Coronary artery (tissue), 2 donors: ENCODE data around the gene LAMA4.

Experiments used
- DNase-seq: peaks from one replicate; pipeline ENCODE4 v3.0.0-alpha.2; 2017; ENCODE audit warnings: low spot score
- H3K27ac ChIP-seq, 2 donors: fragments of 200-600 bp; sonication (generic); one replicate each; pipeline ENCODE4 v1.5.1; 2016 to 2019
- H3K4me3 ChIP-seq: fragments of 200-600 bp; sonication (generic); 2 replicates; pipeline ENCODE4 v1.5.1; 2016; ENCODE audit warnings: mild to moderate bottlenecking, moderate library complexity
- TF ChIP-seq, protein P1 (sequence below): fragments of 200-600 bp; sonication (generic); IDR thresholded peaks from one replicate; pipeline ENCODE4 v1.5.1; 2019; ENCODE audit warnings: antibody characterized with exemption

LAMA4 gene

DNA sequence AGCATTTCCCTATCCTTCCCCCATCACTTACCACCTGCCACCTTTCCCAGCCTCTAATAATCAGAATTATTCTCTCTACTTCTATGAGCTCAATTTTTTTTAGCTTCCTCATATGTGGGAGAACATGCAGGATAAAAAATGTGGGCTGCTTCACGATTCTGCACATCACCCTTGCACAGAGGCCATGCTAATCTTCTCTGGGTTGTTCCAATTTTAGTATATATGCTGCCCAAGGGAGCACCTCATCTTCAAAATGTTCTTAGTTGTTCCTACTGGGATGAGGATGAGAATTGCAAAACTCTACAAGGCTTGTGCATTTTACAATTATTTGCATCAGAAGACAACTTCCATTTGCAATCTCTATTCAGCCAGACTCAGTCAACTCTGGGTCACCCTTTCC is 58.1 kb downstream of the LAMA4 start:
- Histone ChIP-seq H3K27ac (no peak overlapping the region), H3K4me3 (no peak overlapping the region)
- no peak for DNase-seq
- TF ChIP-seq, protein P1, sequence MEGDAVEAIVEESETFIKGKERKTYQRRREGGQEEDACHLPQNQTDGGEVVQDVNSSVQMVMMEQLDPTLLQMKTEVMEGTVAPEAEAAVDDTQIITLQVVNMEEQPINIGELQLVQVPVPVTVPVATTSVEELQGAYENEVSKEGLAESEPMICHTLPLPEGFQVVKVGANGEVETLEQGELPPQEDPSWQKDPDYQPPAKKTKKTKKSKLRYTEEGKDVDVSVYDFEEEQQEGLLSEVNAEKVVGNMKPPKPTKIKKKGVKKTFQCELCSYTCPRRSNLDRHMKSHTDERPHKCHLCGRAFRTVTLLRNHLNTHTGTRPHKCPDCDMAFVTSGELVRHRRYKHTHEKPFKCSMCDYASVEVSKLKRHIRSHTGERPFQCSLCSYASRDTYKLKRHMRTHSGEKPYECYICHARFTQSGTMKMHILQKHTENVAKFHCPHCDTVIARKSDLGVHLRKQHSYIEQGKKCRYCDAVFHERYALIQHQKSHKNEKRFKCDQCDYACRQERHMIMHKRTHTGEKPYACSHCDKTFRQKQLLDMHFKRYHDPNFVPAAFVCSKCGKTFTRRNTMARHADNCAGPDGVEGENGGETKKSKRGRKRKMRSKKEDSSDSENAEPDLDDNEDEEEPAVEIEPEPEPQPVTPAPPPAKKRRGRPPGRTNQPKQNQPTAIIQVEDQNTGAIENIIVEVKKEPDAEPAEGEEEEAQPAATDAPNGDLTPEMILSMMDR = no peak

DNA sequence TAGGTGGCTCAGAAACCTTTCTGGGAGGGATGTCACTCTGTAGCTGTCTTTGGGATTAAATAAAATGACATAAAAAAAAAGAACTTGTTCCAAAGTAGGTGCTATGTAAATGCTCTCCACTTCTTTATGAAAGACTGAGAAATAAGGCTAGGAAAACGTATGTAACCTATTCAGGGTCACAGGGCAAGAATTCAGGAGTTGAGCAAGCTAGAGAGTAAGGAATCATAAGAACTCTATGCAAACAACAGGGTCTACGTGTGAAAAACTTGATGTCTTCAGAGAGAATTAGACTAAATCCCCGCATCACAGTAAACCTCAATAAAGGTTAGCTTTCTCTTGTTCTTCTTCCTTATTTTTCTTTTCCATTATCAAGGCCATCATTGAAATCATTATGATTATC is 59.2 kb downstream of the LAMA4 start:
- TF ChIP-seq, protein P1 = no peak
- H3K27ac ChIP-seq = no peak overlapping the region
- no peak overlapping the region for H3K4me3 ChIP-seq

DNA sequence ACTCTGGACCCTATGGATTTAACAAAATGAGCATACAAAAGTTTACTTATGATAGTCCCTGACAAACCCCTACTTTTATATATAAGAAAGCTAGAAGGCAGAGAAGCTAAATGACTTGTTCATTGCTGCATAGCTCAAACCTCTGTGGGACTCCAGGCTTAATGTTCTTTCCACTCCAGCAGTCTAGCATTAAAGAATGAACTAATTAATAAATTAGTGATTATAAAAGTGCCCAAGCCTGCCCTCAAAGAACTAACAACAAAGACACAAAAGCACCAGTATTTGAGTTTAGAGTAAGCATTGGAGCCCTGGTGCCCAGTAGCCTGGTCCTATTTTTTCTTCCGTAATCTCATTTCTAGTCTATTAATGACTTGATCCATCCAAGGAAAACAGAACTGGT is 59.9 kb downstream of the LAMA4 start:
- no peak for DNase-seq
- H3K27ac ChIP-seq = no peak overlapping the region
- no peak overlapping the region for H3K4me3 ChIP-seq
- TF ChIP-seq, protein P1 = no peak

More for the DNA sequence above, 59.2 kb downstream of the LAMA4 start:
- DNase-seq = no peak

DNA sequence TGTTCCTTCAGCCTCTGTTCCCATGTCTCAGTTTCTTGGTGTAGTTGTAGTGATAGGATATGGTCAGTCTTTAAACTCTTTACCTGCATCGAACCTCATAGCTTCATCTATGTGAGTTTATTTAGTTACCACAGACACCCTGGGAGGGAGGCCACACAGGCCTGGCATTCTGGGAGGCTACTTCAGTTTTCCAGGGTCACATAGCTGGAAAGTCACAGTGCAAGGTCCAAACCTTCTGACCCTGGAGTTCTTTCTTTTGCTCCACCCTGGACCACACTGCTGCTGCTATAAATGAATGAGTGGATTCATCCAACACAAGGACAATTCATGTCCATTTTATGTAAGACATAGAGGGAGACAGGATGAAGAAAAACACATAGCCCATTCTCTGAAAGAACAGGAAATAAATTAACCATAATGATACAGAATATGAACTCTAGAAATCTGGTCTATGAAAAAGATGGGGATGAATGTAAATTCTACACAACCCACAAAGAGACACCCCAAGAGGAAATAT is 60.8 kb downstream of the LAMA4 start:
- no peak for DNase-seq
- TF ChIP-seq, protein P1 = no peak
- Histone ChIP-seq H3K4me3 (no peak overlapping the region), H3K27ac (peak overlapping the region in 1 of 2 donors; percentile 28)

DNA sequence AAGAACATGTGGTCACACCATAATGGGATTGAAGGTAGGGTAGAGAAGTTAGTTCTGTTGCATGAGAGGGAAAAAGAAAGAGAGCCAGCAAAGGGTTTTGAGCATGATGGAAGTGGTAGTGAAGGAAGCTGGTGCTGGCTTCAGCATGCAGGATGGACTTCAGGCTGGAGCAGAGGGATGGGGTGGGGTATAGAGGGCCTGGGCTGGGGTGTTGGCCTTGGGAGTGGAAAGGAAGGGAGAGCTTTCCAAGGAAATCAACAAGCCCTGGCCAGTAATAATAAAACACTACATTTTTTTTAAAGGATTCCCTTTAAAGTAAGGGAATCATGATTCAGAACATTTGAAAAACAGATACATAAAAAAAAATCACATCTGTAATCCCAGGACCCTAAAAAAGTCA is 61.2 kb downstream of the LAMA4 start:
- H3K27ac ChIP-seq = no peak overlapping the region
- H3K4me3 ChIP-seq = no peak overlapping the region
- TF ChIP-seq, protein P1 = no peak
- no peak for DNase-seq

DNA sequence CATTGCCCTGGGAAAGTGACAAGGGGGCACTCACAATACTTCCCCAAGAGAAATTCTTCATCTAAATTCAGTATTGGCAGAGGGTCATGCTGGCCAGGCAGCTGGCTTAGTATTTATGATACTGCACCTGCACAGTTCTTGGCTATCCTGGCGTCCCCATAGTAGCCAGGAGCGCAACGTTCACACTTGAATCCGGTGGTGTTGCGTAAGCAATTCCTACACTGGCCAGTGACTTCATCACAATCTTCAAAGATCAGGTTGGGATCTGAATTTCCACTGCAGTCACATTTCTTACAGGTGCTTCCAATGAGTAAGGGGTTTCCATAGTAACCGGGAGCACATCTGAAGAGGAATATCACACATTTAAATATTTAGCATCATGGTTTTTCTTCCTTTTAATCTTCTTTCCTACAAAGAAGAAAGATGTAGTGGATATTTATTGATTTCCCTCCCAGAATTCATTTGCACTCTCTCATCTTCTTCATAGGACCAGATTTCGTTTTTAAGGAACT is 62.8 kb downstream of the LAMA4 start:
- TF ChIP-seq, protein P1 = no peak
- no peak for DNase-seq
- Histone ChIP-seq H3K4me3 (no peak overlapping the region), H3K27ac (no peak overlapping the region)

DNA sequence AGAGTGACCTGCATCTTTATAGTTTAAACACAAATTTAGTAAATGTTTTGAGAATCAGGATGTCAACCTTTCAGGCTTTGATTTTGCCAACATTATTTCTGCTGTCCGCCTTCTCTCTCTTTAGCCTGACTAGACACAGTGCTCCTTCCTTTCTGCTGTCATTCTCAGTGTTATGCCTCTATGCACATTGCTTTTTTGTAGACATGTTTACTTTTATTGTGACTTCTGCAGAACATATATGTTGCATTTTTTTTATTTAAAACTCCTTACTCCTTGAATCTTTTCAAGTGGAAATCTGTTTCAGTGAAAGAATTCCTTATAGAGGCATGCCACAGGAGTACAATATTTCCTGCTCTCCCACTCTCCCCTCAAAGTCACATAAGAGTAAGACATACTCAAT is 64.2 kb downstream of the LAMA4 start:
- no peak overlapping the region for H3K27ac ChIP-seq
- DNase-seq = no peak
- TF ChIP-seq, protein P1 = no peak
- H3K4me3 ChIP-seq = no peak overlapping the region
